Thoracic aorta (tissue), 2 donors: ENCODE results near the gene KRT17. TPM values are rescaled to one million over a fixed set of nuclear protein-coding genes. Genes with fewer than 3 reads are reported as not detected.
A peak's percentile ranks its signal among the peaks of the same experiment; 100 is the strongest.

Experiments
- ATAC-seq: fragments of 150-250 bp; one replicate; pipeline ENCODE4 v1.8.0; 2017; ENCODE audit warnings: low read depth; ENCODE audit not compliant: insufficient number of reproducible peaks, low FRiP score
- DNase-seq: peaks from one replicate; pipeline ENCODE4 v3.0.0-alpha.2; 2020; ENCODE audit warnings: low spot score
- H3K27ac ChIP-seq, 2 donors: fragments of 200-600 bp; sonication (generic); 1 replicate in 1 of 2; 2 replicates in 1 of 2; pipeline ENCODE4 v1.5.1; 2016; ENCODE audit warnings: mild to moderate bottlenecking in 2 of 2, moderate library complexity in 2 of 2
- H3K27me3 ChIP-seq: fragments of 200-600 bp; sonication (generic); replicated peaks from 2 replicates; pipeline ENCODE4 v1.6.0; 2016; ENCODE audit warnings: mild to moderate bottlenecking; ENCODE audit not compliant: insufficient read depth
- H3K36me3 ChIP-seq: fragments of 200-600 bp; sonication (generic); one replicate; pipeline ENCODE4 v1.5.1; 2016
- H3K4me1 ChIP-seq, 2 donors: fragments of 200-600 bp; sonication (generic); 1 replicate in 1 of 2; 2 replicates in 1 of 2; pipeline versions ENCODE4 v1.5.1 to v1.6.0; 2016; ENCODE audit warnings: low read depth in 2 of 2, mild to moderate bottlenecking in 1 of 2; ENCODE audit not compliant: control insufficient read depth in 1 of 2
- H3K4me3 ChIP-seq: fragments of 200-600 bp; sonication (generic); 2 replicates; pipeline ENCODE4 v1.5.1; 2016; ENCODE audit warnings: mild to moderate bottlenecking
- H3K9me3 ChIP-seq: fragments of 200-600 bp; sonication (generic); 2 replicates; pipeline ENCODE4 v1.5.1; 2016
- CTCF ChIP-seq: fragments of 200-600 bp; sonication (generic); IDR thresholded peaks from one replicate; pipeline ENCODE4 v1.5.1; 2019; ENCODE audit warnings: antibody characterized with exemption
- total RNA-seq, 2 donors: library from RNA; depleted of rRNA; stranded (reverse); fragments of >200 nt; gene quantifications; one replicate each; pipeline versions ENCODE4 v1.1.0 to v1.2.3, GENCODE V29; 2016

KRT17 gene
- total RNA-seq, result 10 to 100 TPM; 74.7 to 87.1 TPM

DNA sequence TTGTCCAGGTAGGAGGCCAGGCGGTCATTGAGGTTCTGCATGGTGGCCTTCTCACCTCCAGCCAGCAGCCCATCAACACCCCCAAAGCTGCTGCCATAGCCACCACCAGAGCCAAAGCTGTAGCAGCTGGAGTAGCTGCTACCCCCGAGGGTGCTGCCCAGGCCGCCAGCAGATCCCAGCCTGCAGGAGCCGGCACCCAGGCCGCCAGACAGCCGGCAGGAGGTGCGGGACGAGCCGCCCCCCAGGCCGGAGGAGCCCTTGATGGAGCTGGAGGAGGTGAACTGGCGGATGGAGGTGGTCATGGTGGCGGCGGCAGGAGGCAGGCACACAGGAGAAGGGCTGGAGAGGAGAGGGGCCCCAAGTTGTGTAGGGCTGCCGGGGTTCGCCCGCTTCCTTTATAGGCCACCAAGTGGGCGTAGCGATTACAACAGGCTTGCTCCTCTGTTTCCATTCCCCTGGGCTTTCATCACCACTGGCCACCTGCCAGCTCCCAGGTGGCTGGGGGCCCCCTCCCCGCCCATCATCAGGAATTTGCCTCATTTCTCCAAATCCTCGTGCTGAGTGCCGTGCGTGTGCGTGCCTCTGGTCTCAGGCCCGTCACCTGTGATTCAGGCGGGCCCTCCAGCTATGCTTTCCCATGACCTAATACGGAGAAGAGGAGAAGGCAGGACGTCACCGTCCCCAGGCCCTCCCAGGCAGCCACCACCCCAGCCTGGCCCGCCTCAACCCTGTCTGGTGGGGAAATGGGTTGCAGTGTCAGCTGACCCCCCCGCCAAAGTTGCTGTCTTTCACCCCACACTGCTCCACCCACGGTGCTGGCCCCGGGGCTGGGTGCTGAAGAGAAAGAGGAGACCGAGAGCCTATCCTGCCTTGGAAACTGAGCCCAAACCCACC is at the start of gene KRT17:
TSS of gene KRT17 (minus strand) at position 368 of the 894 bp plus-strand sequence. CDS start at position 302, 66 bp downstream.
- DNase-seq (no peak), ATAC-seq (no peak)
- no peak within 1 kb of the TSS for H3K4me3 ChIP-seq
- H3K27ac ChIP-seq, result no peak within 1 kb of the TSS
- H3K27me3 ChIP-seq, result no peaks in the 10 kb centered on the region
- H3K36me3 ChIP-seq, result no peaks in the 10 kb centered on the region
- no peaks in the 10 kb centered on the region for H3K9me3 ChIP-seq
- peaks cover 0 to 12% of the 10 kb centered on the region in 2 donors for H3K4me1 ChIP-seq
- TF ChIP-seq CTCF, result no peak

GRCh38 chr17:41672153-41672552 is 47.8 kb upstream of the KRT17 start:
- Histone ChIP-seq H3K9me3 (no peaks in the 10 kb centered on the region), H3K4me3 (no peak overlapping the region), H3K27me3 (no peaks in the 10 kb centered on the region), H3K4me1 (peaks cover 0 to 4% of the 10 kb centered on the region in 2 donors), H3K36me3 (no peaks in the 10 kb centered on the region), H3K27ac (no peak overlapping the region)
- no peak for TF ChIP-seq CTCF
- DNase-seq (no peak), ATAC-seq (no peak)

GRCh38 chr17:41667280-41668041 is 43.1 kb upstream of the KRT17 start:
- TF ChIP-seq CTCF, result no peak
- H3K4me3 ChIP-seq, result no peak overlapping the region
- DNase-seq, result no peak

GRCh38 chr17:41666708-41667279 is 42.4 kb upstream of the KRT17 start:
- peak; percentile 95 for TF ChIP-seq CTCF
- no peaks in the 10 kb centered on the region for H3K27me3 ChIP-seq
- peak; percentile 33 for DNase-seq

More at GRCh38 chr17:41667280-41668041, 43.1 kb upstream of the KRT17 start:
- no peaks in the 10 kb centered on the region for H3K36me3 ChIP-seq
- H3K9me3 ChIP-seq, result no peaks in the 10 kb centered on the region
- H3K4me1 ChIP-seq, result peaks cover 4 to 14% of the 10 kb centered on the region in 2 donors
- ATAC-seq, result no peak
- no peaks in the 10 kb centered on the region for H3K27me3 ChIP-seq
- no peak overlapping the region for H3K27ac ChIP-seq

DNA sequence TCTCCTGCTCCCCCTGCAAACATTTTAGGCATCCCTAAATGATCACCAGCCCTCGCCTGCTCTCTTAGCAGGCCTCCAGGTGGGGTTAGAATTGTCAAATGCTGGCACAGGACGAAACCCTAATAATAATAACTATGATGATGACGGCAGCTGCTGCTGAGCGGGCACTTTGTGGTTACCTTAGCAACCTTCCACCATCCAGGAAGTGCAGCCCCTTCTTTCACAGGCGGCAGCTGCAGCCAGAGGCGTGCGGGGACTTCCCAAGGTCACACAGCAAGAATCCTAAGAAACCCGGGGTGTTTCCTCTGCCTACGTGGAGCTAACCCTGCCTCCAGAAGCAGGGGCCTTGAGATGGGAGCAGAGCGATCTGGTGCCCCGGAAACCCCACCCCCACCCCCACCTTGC is 41.9 kb upstream of the KRT17 start:
- Histone ChIP-seq H3K4me1 (peaks cover 4 to 14% of the 10 kb centered on the region in 2 donors), H3K27me3 (no peaks in the 10 kb centered on the region), H3K9me3 (no peaks in the 10 kb centered on the region), H3K27ac (peak overlapping the region; percentile 69 to 77), H3K4me3 (peak overlapping the region; percentile 76), H3K36me3 (no peaks in the 10 kb centered on the region)
- ATAC-seq (no peak), DNase-seq (no peak)
- TF ChIP-seq CTCF, result no peak

More at GRCh38 chr17:41666708-41667279, 42.4 kb upstream of the KRT17 start:
- H3K9me3 ChIP-seq, result no peaks in the 10 kb centered on the region
- peak overlapping the region; percentile 69 to 77 for H3K27ac ChIP-seq
- peak; percentile 33 for ATAC-seq
- peak overlapping the region; percentile 76 for H3K4me3 ChIP-seq
- peaks cover 4 to 14% of the 10 kb centered on the region in 2 donors for H3K4me1 ChIP-seq
- H3K36me3 ChIP-seq, result no peaks in the 10 kb centered on the region
